A172 (cell line): Measurements from ENCODE around the gene IGSF23. TPM values are rescaled to one million over a fixed set of nuclear protein-coding genes. Genes with fewer than 3 reads are reported as not detected.
A peak's percentile ranks its signal among the peaks of the same experiment; 100 is the strongest.
"Not testable (repeated sequence)": the region's sequence is repeated elsewhere in the genome, so short reads cannot be mapped to it uniquely, and the experiment has no call there.

Source experiments
- DNase-seq: peaks from one replicate; pipeline ENCODE4 v3.0.0-alpha.2; 2015; ENCODE audit warnings: low spot score
- total RNA-seq: library from RNA; depleted of rRNA; stranded (reverse); fragments of >200 nt; shearing (Covaris generic); gene quantifications from 2 replicates; pipeline ENCODE4 v1.2.3, GENCODE V29; 2014

Gene IGSF23
- total RNA-seq, 1 experiment from 2014 or later, result not detected

GRCh38 chr19:44666852-44667556 is 53.6 kb downstream of the IGSF23 start:
- DNase-seq, result no peak

- DNase-seq, result no peak
Measured at GRCh38 chr19:44668985-44669764, 55.8 kb downstream of the IGSF23 start.

- not testable (repeated sequence) for DNase-seq
Measured at GRCh38 chr19:44670027-44670426, 56.7 kb downstream of the IGSF23 start.

GRCh38 chr19:44671400-44671799 is 58.0 kb downstream of the IGSF23 start, which contains the start of gene CEACAM19:
Gene CEACAM19, plus strand, starts transcription at chr19:44671482. Its CDS starts 450 bp downstream, at chr19:44671932.
- DNase-seq, result no peak

GRCh38 chr19:44672226-44672625 is 58.9 kb downstream of the IGSF23 start:
- no peak for DNase-seq

- DNase-seq, result no peak
Measured at GRCh38 chr19:44673510-44673909, 60.1 kb downstream of the IGSF23 start.

GRCh38 chr19:44675521-44675920 is 62.2 kb downstream of the IGSF23 start:
- DNase-seq, result no peak

- peak; percentile 78 for DNase-seq
Measured at GRCh38 chr19:44677019-44677811, 63.9 kb downstream of the IGSF23 start.

GRCh38 chr19:44680536-44680935 is 67.2 kb downstream of the IGSF23 start:
- DNase-seq, result no peak

- no peak for DNase-seq
Measured at GRCh38 chr19:44681992-44682790, 68.8 kb downstream of the IGSF23 start.

GRCh38 chr19:44682807-44683206 is 69.4 kb downstream of the IGSF23 start:
- DNase-seq, result no peak

GRCh38 chr19:44683434-44684210 is 70.3 kb downstream of the IGSF23 start:
- DNase-seq, result no peak

GRCh38 chr19:44684396-44684795 is 71.0 kb downstream of the IGSF23 start:
- not testable (repeated sequence) for DNase-seq

- peak; percentile 97 for DNase-seq
Measured at GRCh38 chr19:44684892-44685863, 71.8 kb downstream of the IGSF23 start.

GRCh38 chr19:44685877-44686276 is 72.5 kb downstream of the IGSF23 start:
- peak; percentile 80 for DNase-seq
